ENCODE results near the gene FAAH. TPM values are rescaled to one million over a fixed set of nuclear protein-coding genes. Genes with fewer than 3 reads are reported as not detected.
A peak's percentile ranks its signal among the peaks of the same experiment; 100 is the strongest.

FAAH gene
- total and polyA plus RNA-seq, 2 of the 13 experiments (the other 11 are each of a cell fraction or from before 2014, with no cell fraction given): 5.4 to 11.0 TPM

DNA sequence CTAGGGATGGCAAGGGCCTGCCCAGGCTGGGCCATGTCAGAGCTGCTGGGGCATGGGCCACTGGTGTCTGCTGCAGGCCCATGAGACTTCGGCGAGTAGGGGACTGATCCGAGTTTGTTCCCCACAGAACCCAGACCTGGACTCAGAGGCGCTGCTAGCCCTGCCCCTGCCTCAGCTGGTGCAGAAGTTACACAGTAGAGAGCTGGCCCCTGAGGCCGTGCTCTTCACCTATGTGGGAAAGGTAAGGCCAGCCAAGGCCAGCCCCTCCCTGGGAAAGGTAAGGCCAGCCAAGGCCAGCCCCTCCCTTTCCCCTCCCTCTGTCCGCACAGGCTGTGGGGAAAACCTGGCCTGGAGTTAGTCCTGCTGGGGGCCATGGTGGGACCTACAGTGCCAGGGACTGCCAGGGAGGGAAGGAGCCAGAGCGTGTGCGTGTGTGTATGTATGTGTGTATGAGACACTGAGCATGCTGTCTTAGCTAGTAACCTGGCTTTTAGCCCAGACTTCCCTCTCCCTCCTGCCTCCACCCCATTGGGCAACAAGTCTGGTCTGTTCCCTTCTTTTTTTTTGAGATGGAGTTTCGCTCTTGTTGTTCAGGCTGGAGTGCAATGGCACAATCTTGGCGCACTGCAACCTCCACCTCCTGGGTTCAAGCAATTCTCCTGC is 8.0 kb downstream of the FAAH start (continued):
- peak; percentile 85; the same call in 1 of the 2 replicates for TF ChIP-seq TFDP1 (CRISPR knock-in tag; IDR thresholded peaks at IDR 0.05; ENCODE audit: borderline replicate concordance)
- no peak for TF ChIP-seq LCORL (IDR thresholded peaks at IDR 0.05)
- TF ChIP-seq LCORL (CRISPR knock-in tag; IDR thresholded peaks at IDR 0.05): peak; percentile 63; the same call in 1 of the 2 replicates
- TF ChIP-seq KAT8 (CRISPR knock-in tag; IDR thresholded peaks at IDR 0.05): peak; percentile 71
- peak; percentile 77 for TF ChIP-seq ZFX (CRISPR knock-in tag; IDR thresholded peaks at IDR 0.05; ENCODE audit: low read depth)
- peak; percentile 7; the same call in 1 of the 2 replicates for TF ChIP-seq SRF (IDR thresholded peaks at IDR 0.05; ENCODE audit: low read depth, low read length)
- TF ChIP-seq STAG1 (CRISPR knock-in tag; IDR thresholded peaks at IDR 0.05): no peak
- TF ChIP-seq DMTF1 (CRISPR knock-in tag; IDR thresholded peaks at IDR 0.05): no peak
- TF ChIP-seq EP300 (IDR thresholded peaks at IDR 0.05; ENCODE audit: low read depth in 2 of 2, low read length in 2 of 2): 0 out of 4 replicates have a peak, but pooled peaks of 1 of the 2 experiments have one; percentile 13
- TF ChIP-seq EP300 (CRISPR knock-in tag; IDR thresholded peaks at IDR 0.05; ENCODE audit: borderline replicate concordance): no peak
- TF ChIP-seq RFXANK (CRISPR knock-in tag; IDR thresholded peaks at IDR 0.05): no peak
- TF ChIP-seq ZSCAN21 (CRISPR knock-in tag; IDR thresholded peaks at IDR 0.05; ENCODE audit: borderline replicate concordance): 0 out of 2 replicates have a peak, but pooled peaks have one; percentile 37
- peak; percentile 69 for TF ChIP-seq RXRB (CRISPR knock-in tag; IDR thresholded peaks at IDR 0.05; ENCODE audit: borderline replicate concordance)
- peak; percentile 52; the same call in 1 of the 2 replicates for TF ChIP-seq ZNF556 (CRISPR knock-in tag; IDR thresholded peaks at IDR 0.05; ENCODE audit: borderline replicate concordance)
- TF ChIP-seq BCL6 (CRISPR knock-in tag; IDR thresholded peaks at IDR 0.05): peak; percentile 55
- peak; percentile 69; the same call in 1 of the 2 replicates for TF ChIP-seq YEATS2 (CRISPR knock-in tag; IDR thresholded peaks at IDR 0.05; ENCODE audit: borderline replicate concordance)
- no peak for TF ChIP-seq ZNF275 (CRISPR knock-in tag; IDR thresholded peaks at IDR 0.05; ENCODE audit: borderline replicate concordance)
- TF ChIP-seq GPBP1L1 (CRISPR knock-in tag; IDR thresholded peaks at IDR 0.05): no peak
- TF ChIP-seq ZBTB42 (CRISPR knock-in tag; IDR thresholded peaks at IDR 0.05): no peak
